MV-4-11 (cell line): ENCODE results near the gene MAGI1.

Source experiments
- DNase-seq: peaks from one replicate; lab custom pipeline; 2025; lab: John Stamatoyannopoulos, UW

Gene MAGI1

GRCh38 chr3:65793495-65794200, 245.1 kb downstream of the MAGI1 start:
- no peak for DNase-seq

GRCh38 chr3:65788461-65788860, 250.3 kb downstream of the MAGI1 start:
- no peak for DNase-seq

DNA sequence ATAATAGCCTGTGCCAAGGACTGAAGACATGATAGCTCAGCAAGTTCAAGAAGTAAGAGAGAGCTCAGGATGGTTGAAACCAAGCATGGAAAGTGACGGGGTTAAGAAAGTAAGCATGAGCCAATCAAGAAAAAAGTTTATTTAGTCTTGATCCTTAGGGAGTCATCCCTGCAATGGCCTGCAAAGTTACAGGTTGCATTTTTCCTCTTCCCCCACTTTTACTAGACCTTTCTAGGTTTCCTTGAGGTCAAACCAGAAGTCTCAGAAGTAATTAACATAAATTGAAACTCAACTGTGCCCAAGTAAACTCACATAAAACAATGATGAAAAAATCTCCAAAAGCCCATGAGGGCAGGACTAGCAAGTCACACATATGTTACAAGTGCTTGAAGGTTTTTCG, 250.9 kb downstream of the MAGI1 start:
- no peak for DNase-seq

DNA sequence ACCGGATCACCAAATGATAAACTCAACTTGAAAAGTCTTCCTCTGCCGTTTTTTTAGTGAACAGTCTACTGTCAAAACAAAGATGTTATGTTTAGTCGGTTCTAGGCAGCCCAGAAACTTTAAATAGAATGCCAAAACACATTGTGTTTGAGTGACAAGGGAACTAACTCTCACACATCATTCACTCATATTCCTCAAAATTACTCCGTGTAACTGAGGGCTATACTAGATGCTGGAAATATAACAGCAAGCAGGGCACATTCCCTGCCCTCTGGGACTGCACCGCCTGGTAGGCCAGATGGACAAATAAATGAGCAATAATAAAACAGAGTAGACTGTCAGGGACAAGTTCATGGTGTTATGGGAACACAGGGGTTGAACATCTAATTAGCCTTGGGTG, 251.4 kb downstream of the MAGI1 start:
- DNase-seq = no peak

DNA sequence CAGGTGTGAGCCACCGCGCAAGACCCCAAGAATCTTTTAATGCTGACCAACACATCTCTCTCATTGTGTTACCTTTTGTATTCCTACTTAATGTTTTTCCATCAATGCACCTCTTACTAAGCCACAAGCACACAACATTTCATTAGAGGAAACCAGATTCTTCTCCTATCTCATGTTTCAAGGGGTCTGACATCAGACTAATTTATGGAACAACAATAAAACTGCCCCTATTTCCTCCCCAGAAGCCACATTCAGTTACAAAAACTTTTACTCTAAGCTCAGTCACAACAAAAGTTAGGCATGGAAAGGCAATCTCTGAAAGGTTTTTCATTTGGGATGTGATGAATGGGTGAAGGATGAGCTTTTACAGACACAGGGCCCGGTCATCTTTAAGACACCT, 251.8 kb downstream of the MAGI1 start:
- no peak for DNase-seq

GRCh38 chr3:65785065-65785645, 253.6 kb downstream of the MAGI1 start:
- DNase-seq = peak; percentile 58

DNA sequence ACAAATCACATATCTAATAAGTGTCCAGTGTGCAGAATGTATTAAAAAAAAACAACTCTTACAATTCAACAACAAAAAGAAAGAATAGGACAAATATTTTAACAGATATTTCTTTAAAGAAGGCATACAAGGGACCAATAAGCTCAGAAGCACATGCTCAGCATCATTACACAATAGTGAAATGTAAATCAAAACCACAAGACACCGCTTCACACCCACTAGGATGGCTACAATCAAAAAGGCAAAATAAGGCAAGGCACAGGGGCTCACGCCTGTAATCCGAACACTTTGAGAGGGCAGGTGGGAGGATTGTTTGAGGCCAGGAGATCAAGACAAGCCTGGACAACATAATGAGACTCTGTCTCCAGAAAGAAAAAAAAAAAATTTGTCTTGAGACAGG, 255.6 kb downstream of the MAGI1 start:
- DNase-seq = no peak

- no peak for DNase-seq
Observed at GRCh38 chr3:65781594-65781993, 257.1 kb downstream of the MAGI1 start.

- DNase-seq = no peak
Observed at GRCh38 chr3:65779390-65779789, 259.3 kb downstream of the MAGI1 start.

DNA sequence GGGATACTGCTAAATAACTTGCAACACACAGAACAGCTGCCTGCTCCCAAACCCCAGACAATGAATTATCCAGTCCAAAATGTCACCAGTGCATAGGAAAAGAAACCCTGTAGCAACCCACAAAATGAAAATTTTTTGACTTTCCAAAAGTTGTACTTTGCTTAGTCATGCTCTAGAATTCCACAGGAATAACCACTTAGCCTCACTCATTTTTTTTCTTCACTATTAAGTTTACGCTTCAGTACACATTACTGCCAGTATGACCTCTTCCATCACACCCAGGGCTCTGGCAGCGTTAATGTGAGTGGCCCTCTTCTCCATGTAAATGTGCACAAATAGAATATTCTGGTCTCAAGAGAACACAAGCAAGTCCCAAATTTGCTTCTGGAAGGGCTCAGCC, 259.8 kb downstream of the MAGI1 start:
- DNase-seq = no peak

DNA sequence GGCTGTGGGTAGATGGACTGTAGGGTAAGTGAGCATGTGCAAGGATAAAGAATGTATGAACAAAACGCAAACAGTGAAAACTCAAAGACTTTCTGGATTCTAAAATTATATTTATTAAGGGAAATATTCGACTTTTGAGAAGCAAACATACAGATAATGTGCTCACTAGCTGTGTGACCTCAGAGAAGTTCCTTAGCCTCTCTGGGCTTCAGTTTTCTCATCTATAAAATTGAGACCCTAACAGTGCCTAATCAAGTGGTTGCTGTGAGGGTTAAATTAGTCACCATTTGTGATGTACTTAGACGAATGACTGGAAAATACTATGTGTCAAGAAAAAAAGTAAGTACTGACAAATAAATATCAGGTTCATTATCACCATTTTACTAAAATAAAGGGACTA, 261.7 kb downstream of the MAGI1 start:
- no peak for DNase-seq

DNA sequence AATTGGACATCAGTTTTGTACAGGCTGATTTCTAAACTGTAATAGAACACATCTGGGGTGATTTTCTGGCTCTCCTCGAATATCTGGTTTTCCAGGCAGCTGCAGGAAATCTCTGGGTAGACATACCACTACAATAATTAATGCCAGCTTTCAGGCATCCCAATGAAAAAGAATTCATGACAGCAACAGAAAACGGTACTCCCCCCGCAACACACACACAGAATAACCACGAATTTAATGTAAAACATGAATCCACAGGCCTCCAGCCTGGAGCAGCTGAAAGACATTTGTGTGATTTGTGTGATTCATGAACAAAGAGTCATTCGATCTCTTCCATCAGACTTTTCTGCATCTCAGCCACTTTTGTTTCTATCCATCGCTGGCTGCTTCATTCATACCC, 262.2 kb downstream of the MAGI1 start:
- no peak for DNase-seq

DNA sequence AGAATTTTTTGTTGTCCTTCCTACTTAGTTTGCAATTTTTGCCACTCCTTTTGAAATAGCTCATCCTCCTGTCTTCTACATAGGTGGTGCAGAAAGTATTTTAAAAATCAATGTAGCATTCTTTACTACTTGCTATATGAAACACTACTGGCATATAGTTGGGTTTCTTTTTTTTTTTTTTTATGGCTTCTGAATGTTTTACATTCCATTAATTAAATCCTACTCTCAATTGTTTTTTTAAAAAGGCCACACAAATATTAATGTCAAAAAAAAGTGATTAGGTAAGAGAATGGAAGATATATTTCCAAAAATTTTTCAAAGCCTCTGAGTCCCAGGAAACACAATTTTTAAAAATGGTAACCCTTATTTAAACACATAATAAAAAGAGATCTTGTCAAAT, 262.6 kb downstream of the MAGI1 start:
- no peak for DNase-seq

GRCh38 chr3:65772758-65773157, 266.0 kb downstream of the MAGI1 start:
- DNase-seq = no peak

GRCh38 chr3:65767551-65767950, 271.2 kb downstream of the MAGI1 start:
- DNase-seq = no peak

DNA sequence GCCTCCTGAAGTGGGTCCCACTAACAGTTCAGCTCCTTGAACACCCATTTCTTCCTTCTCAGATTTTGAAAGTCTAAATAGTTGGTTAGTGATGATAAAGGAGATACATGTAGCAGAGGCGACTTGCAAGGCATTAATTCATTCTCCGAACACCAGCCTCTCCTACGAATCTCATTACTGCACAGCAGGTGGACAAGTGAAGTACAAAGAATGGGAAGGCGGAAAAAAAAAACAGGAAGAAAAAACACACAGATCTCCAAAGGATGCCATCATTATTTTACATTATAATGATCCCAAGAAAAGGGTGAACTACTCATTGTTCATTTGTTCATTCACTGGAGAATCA, 276.5 kb downstream of the MAGI1 start:
- no peak for DNase-seq

GRCh38 chr3:65761446-65762234, 277.1 kb downstream of the MAGI1 start:
- no peak for DNase-seq

- peak; percentile 62 for DNase-seq
Observed at GRCh38 chr3:65758876-65759598, 279.7 kb downstream of the MAGI1 start.

DNA sequence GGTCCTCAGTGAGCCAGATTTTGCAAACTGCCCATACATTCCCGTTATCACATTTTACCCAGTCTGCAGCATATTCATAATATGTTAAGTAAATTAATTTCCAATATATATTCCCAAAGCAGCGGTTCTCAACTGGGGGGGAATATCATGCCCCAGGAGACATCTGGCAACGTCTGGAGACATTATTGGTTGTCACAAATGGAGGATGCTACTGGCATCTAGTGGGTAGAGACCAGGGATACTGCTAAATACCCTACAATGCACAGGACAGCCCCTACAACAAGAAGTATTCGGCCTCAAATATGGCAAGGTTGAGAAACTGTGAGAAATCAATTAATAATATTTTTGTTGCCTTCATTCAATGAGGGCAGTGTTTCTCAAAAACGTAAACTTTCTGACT, 280.3 kb downstream of the MAGI1 start:
- DNase-seq = no peak

DNA sequence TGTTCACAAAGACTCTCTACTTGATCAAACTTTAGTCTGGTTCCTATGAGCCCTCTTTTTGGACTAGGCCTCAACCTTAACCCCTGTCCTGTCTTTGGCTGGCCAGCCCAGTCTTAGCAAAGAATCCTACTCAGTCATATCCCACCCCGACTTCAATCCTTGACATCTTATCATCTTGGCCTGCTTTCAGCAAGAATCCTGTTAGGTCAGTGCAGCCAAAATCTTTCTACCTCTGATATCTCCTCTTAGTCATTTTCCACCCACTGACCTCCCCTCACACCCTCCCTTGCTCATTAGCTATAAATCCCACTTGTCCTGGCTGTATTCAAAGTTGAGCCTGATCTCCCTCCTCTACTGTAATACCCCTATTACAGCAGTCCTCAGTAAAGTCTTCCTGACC, 286.1 kb downstream of the MAGI1 start:
- DNase-seq = no peak

GRCh38 chr3:65751123-65751700, 287.5 kb downstream of the MAGI1 start:
- no peak for DNase-seq

DNA sequence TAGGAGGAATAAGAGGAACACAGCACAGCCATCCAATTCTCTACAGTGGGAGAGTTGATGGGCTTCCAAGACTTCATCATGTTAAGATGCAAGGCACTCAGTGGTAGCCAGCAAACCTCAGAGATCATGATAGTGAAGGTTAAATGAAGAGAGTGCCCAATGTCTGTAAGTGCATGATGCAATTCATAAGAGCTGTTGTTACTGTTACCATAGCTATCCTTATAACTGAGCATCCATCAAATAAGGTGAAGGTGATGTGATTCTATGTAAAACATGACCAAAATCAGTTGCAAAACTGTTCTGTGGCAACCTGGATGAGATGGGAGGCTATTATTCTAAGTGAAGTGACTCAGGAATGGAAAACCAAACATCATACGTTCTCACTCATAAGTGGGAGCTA, 289.7 kb downstream of the MAGI1 start:
- DNase-seq = no peak
